GM21737 (cell line): ENCODE data around the gene AFAP1.

ENCODE experiments used
- ATAC-seq: cut with Tn5 transposase; IDR thresholded peaks from one replicate; pipeline ENCODE4 v1.9.1; 2021; ENCODE audit warnings: mild to moderate bottlenecking, moderate library complexity; ENCODE audit not compliant: unreplicated experiment

AFAP1 gene

DNA sequence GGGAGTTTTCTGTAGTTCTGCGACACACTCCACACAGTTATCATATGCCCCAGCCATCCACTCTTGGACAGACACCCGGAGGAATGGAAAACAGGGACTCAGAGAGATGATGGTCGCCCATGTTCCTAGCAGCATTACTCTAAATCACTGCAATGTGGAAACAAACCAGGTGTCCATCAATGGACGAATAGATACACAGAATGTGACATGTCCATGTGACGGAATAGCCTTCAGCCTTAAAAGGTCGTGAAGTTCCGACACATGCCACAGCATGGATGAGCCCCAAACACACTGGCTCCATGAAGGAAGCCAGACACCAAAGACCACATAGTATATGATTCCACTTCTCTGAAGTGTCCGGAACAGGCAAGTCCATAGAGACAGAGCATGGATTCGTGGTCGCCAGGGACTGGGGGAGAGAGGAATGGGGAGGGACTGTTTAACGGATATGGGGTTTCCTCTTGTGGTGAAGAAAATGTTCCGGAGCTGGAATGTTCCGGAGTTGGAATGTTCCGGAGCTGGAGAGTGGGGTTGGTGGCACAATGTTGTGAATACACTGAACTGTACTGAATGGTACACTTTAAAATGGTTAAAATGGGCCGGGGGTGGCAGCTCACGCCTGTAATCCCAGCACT lies 28.7 kb upstream of the AFAP1 start:
- ATAC-seq: no peak

DNA sequence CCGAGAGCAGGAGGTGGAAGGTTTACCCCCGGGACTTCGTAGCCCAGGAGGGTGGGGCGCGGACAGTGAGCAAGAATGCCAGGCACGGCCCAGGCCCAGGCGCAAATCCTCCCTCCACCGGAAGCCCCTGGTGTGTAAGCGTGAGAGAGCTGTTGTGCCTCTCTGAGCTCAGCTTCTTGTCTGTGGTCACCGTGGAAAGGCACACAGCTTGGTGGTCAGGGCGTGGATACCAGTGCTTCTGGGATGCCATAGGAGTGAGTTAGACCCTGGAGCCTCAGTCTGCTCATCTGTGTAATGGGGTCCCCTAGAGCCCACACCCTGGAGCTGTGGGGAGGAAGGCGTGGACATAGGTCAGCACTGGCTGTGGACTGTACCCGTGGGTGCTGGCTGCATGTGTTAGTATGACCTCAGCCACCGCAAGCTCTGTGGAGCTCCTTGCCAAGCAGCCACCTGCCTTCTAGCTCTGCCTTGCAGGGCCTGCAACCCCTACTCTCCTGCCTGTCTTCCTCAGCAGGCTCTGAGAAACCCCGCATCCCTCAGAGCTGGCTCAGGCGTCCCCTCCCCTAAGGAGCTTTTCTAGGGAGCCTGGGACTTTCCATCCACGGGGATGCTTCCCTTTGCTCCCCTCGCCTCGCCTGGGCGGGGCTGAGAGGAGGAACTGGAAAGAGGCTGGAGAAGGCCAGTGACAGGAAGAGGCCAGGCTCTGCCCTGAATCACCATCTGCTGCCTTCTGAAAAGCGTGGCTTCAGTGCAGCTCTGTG lies 28.0 kb upstream of the AFAP1 start:
- ATAC-seq: no peak

DNA sequence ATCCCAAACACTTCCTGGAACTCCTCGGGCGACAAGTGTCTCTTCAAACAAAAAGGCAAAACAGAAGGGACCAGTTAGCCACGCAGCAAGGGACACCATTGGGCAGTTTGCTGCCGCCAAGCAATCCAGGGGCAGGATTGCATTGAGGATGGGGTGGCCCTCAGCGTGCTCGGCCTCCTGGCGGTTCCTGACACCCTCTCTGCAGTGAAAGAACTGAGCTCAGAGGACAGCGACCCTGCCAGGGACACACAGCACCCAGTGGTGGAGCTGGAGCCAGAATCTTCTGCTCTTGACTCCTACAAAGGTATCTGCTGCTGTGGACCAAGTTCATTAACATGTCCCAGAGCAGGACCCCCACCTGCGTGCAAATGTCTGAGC lies 27.4 kb upstream of the AFAP1 start:
- no peak for ATAC-seq

DNA sequence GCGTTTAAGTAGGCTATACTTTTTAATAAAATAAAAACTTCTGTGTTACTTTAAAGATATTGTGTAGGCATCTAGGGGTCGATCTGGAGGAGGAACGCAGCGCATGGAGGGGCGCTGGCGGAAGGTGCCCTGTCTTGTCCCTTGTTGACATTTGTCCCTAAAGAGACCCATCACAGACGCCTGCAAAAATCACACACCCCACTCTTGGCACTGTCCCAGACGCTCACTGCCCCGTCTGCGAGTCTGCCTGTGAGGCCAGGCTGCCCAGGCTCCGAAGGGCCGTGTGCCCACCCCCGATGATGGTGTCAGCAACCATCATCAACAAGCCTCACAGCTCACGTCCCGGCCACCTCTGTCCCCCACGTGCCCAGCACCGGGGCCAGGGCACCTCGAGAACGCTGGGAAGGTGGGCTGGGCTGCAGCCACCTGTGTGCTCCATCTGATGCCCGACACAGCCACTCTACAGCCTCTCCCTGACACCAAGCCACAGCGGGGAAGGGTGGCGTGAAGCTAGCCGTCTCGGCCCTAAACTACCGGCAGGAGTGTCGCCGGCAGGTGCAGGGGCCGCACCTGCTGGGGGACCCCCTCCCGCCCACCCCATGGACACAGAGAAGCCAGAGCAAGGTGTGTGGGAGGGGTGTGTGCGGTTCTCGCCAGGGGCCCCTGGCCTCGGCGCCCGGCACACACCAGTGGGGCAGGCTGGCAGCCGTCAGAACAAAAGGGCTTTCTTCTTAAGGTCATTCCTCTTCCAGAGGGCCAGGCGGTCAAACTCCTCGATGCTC lies 26.8 kb upstream of the AFAP1 start:
- no peak for ATAC-seq

DNA sequence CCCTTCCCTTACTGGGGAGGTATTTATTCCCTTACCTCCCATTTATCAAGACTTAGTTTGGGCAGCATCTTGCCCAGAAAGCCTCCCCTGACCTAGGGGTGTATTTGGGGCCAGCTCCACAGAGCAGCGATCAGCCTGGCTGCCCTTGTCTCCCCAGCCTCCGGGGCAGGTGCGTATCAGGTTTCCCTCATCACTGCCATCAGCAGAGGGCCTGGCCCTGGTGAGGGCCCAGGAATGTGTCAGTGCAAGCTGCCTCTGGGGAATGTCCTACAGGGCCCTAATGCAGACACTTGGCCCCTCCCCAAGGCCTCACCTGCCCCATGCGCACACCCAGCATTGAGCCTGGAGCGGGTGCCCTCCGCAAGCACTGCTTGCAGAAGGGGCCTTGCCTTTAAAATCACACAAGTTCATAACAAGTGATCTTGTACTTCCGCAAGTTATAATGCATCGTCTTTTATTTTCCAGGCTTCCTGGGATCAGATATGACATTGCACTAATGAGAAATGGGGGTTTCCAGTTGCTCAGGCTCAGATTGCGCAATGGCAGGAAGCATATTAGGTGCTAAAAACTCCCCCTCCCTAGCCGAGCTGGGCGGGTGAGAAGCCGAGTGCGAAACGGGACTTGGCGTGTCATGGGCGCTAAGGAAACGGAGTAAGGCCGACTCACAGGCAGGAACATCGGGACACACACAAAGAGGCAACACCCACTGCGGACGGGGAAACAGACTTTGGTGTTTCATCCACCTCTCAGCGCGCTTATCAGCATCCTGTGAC lies 25.4 kb upstream of the AFAP1 start:
- ATAC-seq: no peak

DNA sequence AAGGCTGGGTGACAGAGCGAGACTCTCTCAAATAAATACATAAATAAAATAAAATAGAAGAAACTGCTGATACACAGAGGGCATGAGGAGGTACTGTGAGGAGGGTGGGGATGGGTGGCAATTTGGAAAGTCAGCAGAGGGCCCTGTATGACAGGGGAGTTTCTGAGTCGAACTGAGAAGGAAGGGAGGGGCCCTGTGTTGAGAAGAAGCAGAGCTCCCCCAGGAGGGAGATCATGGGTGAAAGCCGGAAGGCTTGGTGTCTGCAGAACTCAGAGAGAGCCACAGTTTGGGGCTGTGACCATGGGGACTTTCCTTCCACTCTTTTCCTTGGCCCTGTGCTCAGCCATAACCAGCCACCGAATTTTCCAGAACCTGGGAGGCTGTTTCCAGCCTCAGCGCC lies 24.8 kb upstream of the AFAP1 start:
- no peak for ATAC-seq

DNA sequence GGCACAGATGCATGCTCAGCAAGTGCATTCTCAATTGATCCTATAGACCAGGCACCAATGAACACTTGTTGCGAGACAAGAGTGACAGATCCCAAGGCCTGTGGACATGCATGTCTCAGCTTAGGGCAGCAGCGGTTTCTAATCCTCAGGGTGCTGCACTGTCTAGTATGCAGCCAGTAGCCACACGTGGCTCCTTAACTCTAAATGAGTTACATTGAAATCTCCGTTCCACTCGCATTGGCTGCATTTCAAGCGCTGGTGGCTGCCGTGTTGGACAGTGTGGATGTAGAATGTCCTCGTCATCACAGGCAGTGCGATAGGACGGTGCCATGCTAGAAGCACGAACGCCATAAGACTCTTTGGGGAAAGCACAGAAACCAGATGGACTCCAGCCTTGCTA lies 24.0 kb upstream of the AFAP1 start:
- ATAC-seq: no peak

DNA sequence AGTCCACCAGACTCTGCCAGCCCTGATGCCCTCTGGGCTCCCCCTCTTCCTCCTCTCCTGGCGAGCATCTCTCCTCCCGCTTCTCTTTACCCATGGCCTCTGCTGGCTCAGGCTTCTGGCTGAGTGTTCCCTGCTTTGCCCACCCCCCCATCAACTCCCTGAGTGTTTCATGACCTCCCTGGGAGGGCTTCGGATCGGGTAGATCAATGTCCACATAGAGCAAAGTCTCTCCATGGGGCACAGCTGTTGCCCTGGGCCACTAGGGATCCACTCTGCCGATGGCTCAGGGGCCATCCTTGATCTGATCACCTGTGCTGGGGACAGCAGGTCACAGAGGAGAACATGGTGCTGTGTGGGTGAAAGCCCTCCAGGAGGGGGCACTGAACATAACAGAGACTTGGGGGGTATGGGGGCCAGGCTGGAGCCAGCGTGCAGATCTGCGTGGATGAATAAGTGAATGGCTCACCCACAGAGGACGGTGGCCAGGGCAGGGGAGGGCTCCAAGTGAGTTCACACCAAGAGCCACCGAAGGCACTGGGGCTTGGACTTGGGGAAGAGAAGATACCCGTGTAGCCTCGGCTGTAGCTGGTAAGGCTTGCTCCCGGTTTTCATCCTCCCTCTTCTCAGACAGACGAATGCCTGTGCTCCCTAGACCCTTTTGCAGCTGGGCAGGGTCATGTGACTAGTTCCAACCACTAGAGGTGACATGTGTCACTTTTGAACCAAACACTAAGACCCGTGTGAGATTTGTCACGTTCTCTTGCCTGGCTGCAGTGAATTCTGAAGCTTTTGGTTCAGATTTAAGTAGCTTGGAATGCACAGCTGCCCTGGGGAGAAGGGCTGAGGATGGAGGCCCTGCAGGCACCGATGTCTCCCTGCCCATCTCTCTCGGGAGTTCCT lies 23.2 kb upstream of the AFAP1 start:
- no peak for ATAC-seq

DNA sequence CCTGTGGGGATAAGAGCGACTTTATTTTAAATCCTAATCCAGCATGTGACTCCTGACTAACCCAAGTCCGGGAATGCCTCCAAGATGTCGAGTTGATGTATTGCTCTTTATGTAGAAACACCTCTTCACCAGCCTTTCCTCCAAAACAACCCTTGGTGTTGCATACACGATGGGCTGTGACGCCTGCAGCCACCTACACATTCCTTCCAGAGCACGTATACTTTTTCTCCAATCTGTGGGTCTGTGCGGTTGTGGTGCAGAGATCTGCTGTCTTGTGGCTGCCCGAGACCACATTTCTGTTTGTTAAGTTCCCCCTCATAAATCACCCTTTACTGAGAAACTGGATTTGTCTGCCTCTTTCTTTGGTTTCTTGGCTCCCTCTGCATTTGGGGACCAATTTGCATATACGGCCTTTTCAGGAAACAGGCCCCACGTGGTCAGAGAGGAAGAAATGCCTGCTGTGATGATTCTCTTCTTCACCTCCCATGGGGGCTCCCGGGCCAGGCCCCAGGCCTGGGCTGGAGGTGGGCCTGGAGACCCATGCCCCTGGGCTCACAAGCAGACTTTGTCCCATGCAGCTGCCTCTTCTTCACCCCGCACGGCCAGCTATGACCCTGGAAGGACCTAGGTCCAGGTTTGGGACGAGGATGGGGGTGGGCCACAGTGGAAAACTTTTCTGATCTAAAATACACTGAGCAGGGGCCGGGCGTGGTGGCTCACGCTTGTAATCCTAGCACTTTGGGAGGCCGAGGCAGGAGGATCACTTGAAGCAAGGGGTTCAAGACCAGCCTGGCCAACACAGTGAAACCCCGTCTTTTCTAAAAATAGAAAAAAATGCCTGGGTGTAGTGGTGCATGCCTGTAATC lies 21.4 kb upstream of the AFAP1 start:
- peak; percentile 52 for ATAC-seq

DNA sequence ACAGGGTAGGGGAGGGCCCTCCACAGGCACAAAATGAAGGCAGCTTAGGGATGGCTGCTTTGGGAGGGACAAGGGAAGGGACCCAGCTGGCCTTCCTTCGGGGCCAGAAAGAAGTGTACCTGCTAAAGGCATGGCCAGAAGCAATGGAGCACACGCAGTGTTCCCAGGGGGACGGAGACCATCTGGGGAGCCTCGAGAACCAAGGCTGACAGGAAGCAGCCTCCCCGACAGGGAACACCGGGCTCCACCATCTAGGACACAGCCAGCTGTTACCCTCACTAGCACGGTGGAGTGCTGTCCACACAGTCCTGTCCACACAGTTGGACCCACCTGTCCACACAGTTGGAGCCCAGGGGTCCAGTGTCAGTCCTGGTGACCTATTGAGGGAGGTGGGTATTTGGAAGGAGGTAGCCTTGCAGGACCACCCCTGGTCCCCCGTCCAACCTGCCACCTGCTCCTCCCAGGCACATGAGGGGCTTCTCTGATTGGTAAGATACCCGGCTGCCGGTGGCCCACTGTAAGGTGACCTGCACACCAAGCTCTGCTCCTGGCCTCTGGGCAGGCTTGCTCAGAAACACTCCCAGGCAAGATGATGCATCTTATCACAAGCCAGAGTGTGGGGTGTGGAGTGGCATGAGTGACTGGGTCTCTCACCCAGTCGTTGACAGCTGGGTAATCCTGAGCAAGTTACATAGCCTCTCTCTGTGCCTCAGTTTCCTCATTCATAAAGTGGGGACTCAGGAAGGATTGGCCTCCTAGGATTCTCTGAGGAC lies 20.5 kb upstream of the AFAP1 start:
- ATAC-seq: no peak

DNA sequence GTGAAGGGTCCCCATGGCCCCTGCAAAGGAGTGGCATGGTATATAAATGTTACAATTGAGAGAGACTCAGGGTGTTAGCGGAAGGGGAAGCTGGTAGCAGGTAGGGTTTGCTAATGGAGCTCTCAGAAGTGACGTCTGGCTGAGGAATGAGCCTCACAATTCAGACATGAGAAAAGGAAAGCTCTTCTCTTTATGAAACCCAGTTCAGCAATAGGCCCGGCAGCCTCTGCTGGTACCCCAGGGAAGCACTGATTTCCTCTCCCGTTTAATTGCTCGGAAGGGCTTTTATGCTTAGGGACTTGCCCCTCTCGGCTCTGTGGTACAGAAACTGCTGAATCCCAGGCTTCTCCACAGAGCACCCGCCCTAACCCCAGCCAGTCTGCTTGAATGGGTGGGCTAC lies 19.4 kb upstream of the AFAP1 start:
- ATAC-seq: no peak

DNA sequence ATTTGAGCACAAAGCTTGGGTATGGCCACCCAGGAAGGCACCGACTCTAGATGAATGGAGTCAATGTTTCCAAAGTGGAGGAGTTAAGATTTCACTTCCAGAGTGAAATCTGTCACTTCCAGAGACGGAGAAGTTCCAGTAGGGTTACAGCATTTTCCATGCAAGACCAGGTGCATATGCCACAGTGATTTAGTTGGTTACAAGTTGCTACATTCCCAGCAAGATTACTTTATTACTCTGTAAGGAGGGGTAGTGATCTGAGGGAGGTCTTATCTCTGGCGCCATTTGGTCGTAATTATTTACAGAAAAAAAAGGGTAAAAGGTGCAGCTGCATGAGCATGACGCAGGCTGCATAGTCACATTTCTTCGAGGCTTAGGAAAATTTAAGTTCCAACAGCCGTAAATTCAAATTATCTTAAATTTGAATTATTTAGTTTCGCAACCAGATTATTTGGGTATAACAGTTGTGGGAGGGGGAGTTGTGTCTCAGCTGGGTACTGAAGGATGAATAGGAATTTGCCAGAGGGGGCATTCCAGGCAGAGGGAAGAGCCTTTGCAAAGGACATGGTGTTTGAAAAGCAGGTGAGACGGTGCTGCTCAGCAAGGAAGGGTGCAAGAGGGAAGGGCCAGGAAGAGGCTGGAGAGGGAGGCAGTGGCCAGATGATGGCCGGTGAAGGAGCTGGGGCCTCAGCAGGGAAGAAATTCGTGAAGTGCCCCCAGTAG lies 17.4 kb upstream of the AFAP1 start:
- ATAC-seq: no peak

DNA sequence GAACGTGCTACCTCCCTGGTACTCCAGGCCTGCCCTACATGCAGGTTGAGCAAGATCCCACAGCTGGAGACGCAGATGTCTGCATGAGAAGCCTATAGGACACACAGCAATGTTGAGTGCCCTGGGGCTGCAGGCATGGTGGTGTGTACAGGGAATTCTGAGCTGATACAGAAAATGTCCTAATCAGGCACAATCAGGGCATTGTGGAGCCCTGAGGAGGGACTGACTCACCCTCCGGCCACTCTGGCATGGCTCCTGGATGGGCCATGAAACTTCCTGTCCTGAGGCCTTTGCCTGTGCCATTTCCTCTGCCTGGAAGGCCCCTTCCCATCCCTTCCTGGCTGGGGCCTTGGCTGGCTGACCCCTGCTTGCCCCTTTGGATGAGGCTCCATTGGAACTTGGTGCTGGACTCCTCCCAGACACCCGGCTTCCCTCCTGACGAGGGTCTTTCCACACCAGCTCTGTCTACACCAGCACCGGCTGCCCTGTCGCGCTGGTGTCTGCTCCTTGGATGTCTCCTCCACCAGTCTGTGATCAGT lies 16.7 kb upstream of the AFAP1 start:
- no peak for ATAC-seq

DNA sequence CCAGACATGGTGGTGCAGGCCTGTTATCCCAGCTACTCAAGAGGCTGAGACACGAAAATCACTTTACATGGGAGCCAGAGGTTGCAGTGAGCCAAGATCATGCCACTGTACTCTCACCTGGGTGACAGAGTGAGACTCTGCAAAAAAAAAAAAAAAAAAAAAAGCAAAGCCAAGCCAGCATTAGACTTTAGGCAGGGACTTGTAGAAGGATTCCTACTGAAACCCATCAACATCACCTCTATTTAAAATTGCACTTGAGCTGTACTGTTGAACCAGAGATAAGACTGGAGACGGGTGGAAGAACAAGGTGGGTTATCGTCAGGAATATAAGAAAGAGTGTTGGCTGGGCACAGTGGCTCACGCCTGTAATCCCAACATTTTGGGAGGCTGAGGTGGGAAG lies 15.7 kb upstream of the AFAP1 start:
- no peak for ATAC-seq

DNA sequence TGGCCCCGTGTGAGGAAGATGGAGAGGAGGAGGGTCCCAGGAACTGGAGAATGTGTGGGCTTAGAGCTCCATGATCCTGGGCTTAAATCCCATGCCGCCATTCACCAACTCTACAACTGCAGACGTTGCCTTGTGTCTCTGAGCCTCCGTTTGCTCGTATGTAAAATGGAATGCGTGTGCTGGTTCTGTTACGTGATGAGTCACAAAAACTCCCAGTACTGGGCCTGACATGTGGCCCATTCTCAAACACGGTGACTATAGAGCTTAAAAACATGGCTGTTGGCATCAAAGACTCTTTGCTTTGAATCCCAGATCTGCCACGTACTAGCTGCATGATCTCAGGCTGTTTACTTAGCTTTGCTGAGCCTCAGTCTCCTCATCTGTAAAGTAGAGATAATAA lies 13.0 kb upstream of the AFAP1 start:
- no peak for ATAC-seq

DNA sequence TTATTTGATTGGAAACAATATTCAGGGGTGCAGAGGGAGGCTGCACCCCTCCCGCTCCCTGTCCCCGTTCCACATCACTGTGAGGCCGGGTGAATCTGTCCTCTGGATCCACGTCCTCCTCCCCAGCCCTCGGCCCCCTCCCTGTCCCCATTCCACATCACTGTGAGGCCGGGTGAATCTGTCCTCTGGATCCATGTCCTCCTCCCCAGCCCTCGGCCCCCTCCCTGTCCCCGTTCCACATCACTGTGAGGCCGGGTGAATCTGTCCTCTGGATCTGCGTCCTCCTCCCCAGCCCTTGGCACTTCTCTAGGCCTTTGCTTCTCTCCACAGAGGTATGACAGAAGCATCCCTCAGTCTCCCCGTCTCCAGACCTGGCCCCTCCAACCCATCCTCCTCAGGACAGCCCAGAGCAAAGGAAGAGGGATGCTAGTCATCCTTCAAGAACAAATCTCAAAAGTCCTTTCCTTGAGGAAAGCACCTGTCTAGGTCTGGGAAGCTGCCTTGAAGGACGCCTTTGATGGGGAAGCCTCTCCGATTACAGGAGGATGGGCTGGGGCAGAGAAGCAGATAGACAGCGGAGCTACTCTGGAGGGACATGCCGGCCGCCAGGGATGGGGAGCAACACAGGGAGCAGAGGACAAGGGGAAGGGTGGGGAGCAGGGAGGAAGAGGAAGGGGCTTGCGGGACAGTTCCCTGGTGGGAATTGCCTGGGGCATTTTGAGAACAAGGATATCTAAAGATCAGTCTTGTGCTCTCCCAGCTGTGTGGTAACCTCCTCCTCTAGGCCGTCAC lies 10.8 kb upstream of the AFAP1 start:
- ATAC-seq: no peak

DNA sequence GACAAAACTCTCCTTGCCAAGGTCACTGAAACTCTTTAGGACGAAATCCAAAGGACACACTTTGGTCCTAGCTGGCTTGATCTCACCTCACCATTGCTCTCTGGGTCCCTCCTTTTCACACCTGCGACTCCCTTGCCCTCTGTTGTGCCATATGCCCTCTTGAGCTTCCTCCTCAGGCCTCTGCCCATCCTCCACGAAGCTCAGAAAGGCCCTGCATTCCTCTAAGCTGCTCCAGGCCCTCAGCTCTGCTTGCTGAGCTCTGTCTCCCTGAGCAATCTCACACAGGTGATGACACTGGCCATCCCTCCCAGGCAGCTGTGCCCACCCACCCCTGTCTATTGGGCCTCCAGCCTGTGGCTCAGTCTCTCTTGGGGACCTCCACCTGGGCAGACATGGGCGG lies 10.1 kb upstream of the AFAP1 start:
- ATAC-seq: no peak
